Measurements from ENCODE around the gene ATXN1.

The ATXN1 gene

GRCh38 chr6:16319813-16320532, 441.3 kb downstream of the ATXN1 start:
- DNase-seq, result peak; percentile 51

GRCh38 chr6:16318953-16319720, 442.1 kb downstream of the ATXN1 start:
- DNase-seq, result no peak

- no peak for DNase-seq
Measured at GRCh38 chr6:16318538-16318937, 442.7 kb downstream of the ATXN1 start.

- DNase-seq, result no peak
Measured at GRCh38 chr6:16316741-16317251, 444.5 kb downstream of the ATXN1 start.

GRCh38 chr6:16314296-16314695, 447.0 kb downstream of the ATXN1 start:
- no peak for DNase-seq

GRCh38 chr6:16313732-16314131, 447.5 kb downstream of the ATXN1 start:
- no peak for DNase-seq

GRCh38 chr6:16311763-16312162, 449.5 kb downstream of the ATXN1 start:
- DNase-seq, result no peak

GRCh38 chr6:16306334-16306733, 454.9 kb downstream of the ATXN1 start:
- no peak for DNase-seq

- DNase-seq, result no peak
Measured at GRCh38 chr6:16305788-16306187, 455.5 kb downstream of the ATXN1 start.

GRCh38 chr6:16305246-16305725, 456.0 kb downstream of the ATXN1 start:
- no peak for DNase-seq

GRCh38 chr6:16302721-16303552, 458.3 kb downstream of the ATXN1 start:
- no peak for DNase-seq

GRCh38 chr6:16301511-16301910, 459.7 kb downstream of the ATXN1 start:
- DNase-seq, result no peak

GRCh38 chr6:16299861-16300260, 461.4 kb downstream of the ATXN1 start:
- no peak for DNase-seq

- no peak for DNase-seq
Measured at GRCh38 chr6:16296061-16296670, 465.1 kb downstream of the ATXN1 start.

GRCh38 chr6:16295471-16295870, 465.8 kb downstream of the ATXN1 start:
- no peak for DNase-seq

GRCh38 chr6:16295060-16295459, 466.2 kb downstream of the ATXN1 start:
- no peak for DNase-seq

GRCh38 chr6:16294371-16294770, 466.9 kb downstream of the ATXN1 start:
- no peak for DNase-seq

GRCh38 chr6:16292942-16293341, 468.3 kb downstream of the ATXN1 start:
- DNase-seq, result no peak

GRCh38 chr6:16292432-16292831, 468.8 kb downstream of the ATXN1 start:
- no peak for DNase-seq

- no peak for DNase-seq
Measured at GRCh38 chr6:16291739-16292138, 469.5 kb downstream of the ATXN1 start.

GRCh38 chr6:16288163-16288562, 473.1 kb downstream of the ATXN1 start:
- DNase-seq, result no peak

GRCh38 chr6:16286151-16286522, 475.1 kb downstream of the ATXN1 start:
- DNase-seq, result no peak

Data from activated CD4-positive, alpha-beta T cell treated with anti-CD3 and anti-CD28 coated beads for 1 hour (primary cell).